PC-9 (cell line): Measurements from ENCODE around the gene C2orf68.

ENCODE experiments used
- CTCF ChIP-seq: fragments of 200-600 bp; sonication (generic); conservative IDR thresholded peaks from 2 replicates; pipeline ENCODE4 v1.6.1; 2017; ENCODE audit warnings: mixed run types, antibody characterized with exemption, mild to moderate bottlenecking, moderate library complexity
- EZH2 ChIP-seq: fragments of 200-600 bp; sonication (generic); IDR thresholded peaks from 2 replicates; pipeline ENCODE4 v1.8.0; 2017; ENCODE audit warnings: antibody characterized with exemption, low read depth

GRCh38 chr2:85600235-85600575 is 11.7 kb downstream of the C2orf68 start:
- no peak for TF ChIP-seq CTCF
- TF ChIP-seq EZH2 = no peak
